Dedifferentiated amniotic fluid mesenchymal stem cell (primary cell): ENCODE results near the gene PHKG2.

Source experiments
- DNase-seq: peaks from one replicate; pipeline ENCODE4 v3.0.0-alpha.2; 2016; ENCODE audit errors: extremely low spot score

The PHKG2 gene

GRCh38 chr16:30757316-30757715 is 9.1 kb downstream of the PHKG2 start:
- no peak for DNase-seq

- no peak for DNase-seq
Measured at GRCh38 chr16:30758988-30759491, 10.8 kb downstream of the PHKG2 start.

- no peak for DNase-seq
Measured at GRCh38 chr16:30760001-30760559, 11.9 kb downstream of the PHKG2 start.

- DNase-seq: no peak
Measured at GRCh38 chr16:30760577-30761426, 12.6 kb downstream of the PHKG2 start.

- DNase-seq: no peak
Measured at GRCh38 chr16:30761427-30761927, 13.3 kb downstream of the PHKG2 start.

GRCh38 chr16:30761928-30762902 is 14.0 kb downstream of the PHKG2 start, which contains the start of the genes CFAP119 and RNF40:
CFAP119 (minus strand) TSS chr16:30762062; CDS start chr16:30761748, 314 bp downstream.
RNF40 (plus strand) TSS chr16:30762322; CDS start chr16:30762546, 224 bp downstream.
- DNase-seq: peak; percentile 97

GRCh38 chr16:30762991-30763725 is 14.9 kb downstream of the PHKG2 start:
- DNase-seq: no peak

- DNase-seq: no peak
Measured at GRCh38 chr16:30764086-30764485, 15.9 kb downstream of the PHKG2 start.

GRCh38 chr16:30764816-30765465 is 16.7 kb downstream of the PHKG2 start:
- DNase-seq: no peak

- no peak for DNase-seq
Measured at GRCh38 chr16:30766206-30766932, 18.1 kb downstream of the PHKG2 start.

GRCh38 chr16:30766933-30767284 is 18.7 kb downstream of the PHKG2 start:
- DNase-seq: no peak

GRCh38 chr16:30767767-30768465 is 19.7 kb downstream of the PHKG2 start:
- DNase-seq: no peak

GRCh38 chr16:30768583-30769181 is 20.5 kb downstream of the PHKG2 start:
- no peak for DNase-seq

- no peak for DNase-seq
Measured at GRCh38 chr16:30769379-30770089, 21.3 kb downstream of the PHKG2 start.

- no peak for DNase-seq
Measured at GRCh38 chr16:30771726-30772125, 23.5 kb downstream of the PHKG2 start.

GRCh38 chr16:30773826-30774225 is 25.6 kb downstream of the PHKG2 start:
- DNase-seq: no peak

GRCh38 chr16:30774367-30775130 is 26.3 kb downstream of the PHKG2 start:
- no peak for DNase-seq

GRCh38 chr16:30775131-30775391 is 26.8 kb downstream of the PHKG2 start:
- no peak for DNase-seq
